GM18502 (cell line): Measurements from ENCODE around the gene ELK3.
"Not testable (repeated sequence)": the region's sequence is repeated elsewhere in the genome, so short reads cannot be mapped to it uniquely, and the experiment has no call there.

ENCODE experiments used
- ATAC-seq: cut with Tn5 transposase; IDR thresholded peaks from one replicate; pipeline ENCODE4 v1.9.1; 2021; ENCODE audit warnings: mild to moderate bottlenecking; ENCODE audit not compliant: unreplicated experiment, poor library complexity

Gene ELK3

GRCh38 chr12:96294831-96295230 is 100.7 kb downstream of the ELK3 start:
- no peak for ATAC-seq

GRCh38 chr12:96295532-96296160 is 101.5 kb downstream of the ELK3 start:
- ATAC-seq: no peak

- ATAC-seq: no peak
These were observed 103.3 kb downstream of the ELK3 start for GRCh38 chr12:96297504-96297903.

DNA sequence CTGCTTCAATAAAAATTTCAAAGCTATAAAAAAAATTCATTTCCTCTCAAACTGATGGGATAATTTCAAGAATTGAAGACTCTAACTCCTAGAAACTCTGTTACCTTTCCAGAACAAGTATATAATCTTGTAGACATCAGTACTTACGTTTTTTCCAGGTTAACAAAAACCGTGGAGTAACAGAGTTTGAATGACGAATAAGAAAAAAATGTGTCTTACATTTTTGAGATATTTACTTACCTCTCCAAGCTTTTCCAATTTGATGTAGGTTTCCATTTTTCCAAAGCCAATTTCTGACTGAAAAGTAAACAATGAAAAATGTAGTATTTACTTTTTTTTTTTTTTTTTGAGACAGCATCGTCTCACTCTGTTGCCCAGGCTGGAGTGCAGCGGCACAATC is 105.9 kb downstream of the ELK3 start:
- ATAC-seq: no peak

- ATAC-seq: no peak
These were observed 107.6 kb downstream of the ELK3 start for GRCh38 chr12:96301732-96302131.

DNA sequence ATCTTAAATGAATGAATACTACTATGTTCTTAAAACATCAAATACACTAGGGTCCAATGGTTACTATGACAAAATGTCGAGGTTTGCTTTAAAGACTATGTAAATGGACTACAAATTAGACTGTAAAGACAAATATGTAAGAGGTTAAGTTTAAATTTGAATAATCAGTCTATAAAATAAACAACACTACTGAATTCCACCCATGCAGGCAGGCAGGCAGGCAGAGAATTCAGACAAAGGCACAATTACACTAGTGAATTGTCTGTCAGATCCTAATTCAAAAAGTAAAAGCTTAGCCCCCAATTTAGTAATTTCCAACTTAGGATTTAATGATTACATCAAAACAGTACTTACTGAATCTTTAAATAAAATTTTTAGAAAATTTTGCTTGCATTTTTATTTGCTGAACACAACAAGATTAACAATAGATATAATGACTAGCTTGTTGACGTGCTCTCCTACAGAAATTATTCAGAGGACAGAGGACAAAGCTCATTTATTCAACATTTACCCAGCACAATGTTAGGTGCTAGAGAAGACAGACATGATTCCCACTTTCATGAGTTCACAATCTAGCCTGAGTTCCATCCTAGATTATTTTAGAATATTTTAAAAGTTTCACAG is 108.6 kb downstream of the ELK3 start:
- no peak for ATAC-seq

DNA sequence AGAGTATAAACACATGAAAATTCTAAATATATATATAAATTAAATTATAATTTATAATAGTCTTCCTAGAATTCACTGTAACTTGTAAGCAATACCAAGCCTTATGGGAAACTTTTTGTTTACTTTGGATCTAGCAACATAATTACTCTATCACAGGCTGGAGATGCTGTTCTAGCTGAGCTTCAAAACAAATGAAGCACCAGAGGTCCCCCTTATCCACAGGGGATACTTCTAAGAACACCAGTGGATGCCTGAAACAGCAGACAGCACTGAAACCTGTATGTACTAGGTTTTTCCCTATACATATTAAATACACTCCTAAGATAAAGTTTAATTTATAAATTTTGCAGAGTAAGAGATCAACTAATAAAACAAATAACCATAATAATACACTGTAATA is 109.5 kb downstream of the ELK3 start:
- ATAC-seq: no peak

- no peak for ATAC-seq
These were observed 111.5 kb downstream of the ELK3 start for GRCh38 chr12:96305665-96306064.

GRCh38 chr12:96308881-96309280 is 114.7 kb downstream of the ELK3 start:
- ATAC-seq: no peak

GRCh38 chr12:96310067-96310466 is 115.9 kb downstream of the ELK3 start:
- ATAC-seq: no peak

- ATAC-seq: no peak
These were observed 117.0 kb downstream of the ELK3 start for GRCh38 chr12:96311191-96311590.

GRCh38 chr12:96313606-96314005 is 119.4 kb downstream of the ELK3 start:
- ATAC-seq: no peak

- no peak for ATAC-seq
These were observed 120.5 kb downstream of the ELK3 start for GRCh38 chr12:96314723-96315122.

DNA sequence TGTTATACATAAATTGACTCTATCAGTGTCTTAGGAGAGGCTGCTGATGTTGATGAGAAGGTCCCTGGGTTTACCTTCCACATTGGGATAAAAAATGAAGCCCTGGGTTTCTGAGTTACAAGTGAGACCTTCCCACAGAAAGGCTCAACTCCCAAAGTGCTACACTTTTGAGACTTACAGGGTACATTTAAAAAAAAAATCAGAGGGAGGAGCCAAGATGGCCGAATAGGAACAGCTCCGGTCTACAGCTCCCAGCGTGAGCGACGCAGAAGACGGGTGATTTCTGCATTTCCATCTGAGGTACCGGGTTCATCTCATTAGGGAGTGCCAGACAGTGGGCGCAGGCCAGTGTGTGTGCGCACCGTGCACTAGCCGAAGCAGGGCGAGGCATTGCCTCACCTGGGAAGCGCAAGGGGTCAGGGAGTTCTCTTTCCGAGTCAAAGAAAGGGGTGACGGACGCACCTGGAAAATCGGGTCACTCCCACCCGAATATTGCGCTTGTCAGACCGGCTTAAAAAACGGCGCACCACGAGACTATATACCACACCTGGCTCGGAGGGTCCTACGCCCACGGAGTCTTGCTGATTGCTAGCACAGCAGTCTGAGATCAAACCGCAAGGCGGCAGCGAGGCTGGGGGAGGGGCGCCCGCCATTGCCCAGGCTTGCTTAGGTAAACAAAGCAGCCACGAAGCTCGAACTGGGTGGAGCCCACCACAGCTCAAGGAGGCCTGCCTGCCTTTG is 121.7 kb downstream of the ELK3 start:
- not testable (repeated sequence) for ATAC-seq

- ATAC-seq: not testable (repeated sequence)
These were observed 123.6 kb downstream of the ELK3 start for GRCh38 chr12:96317801-96318200.
